Measurements from ENCODE around the gene DHRS1. TPM values are rescaled to one million over a fixed set of nuclear protein-coding genes. Genes with fewer than 3 reads are reported as not detected.

The DHRS1 gene
- total RNA-seq, 4 donors from 2014 or later, result 8.2 to 33.0 (median 17.7) TPM

GRCh38 chr14:24283796-24284460 is 15.7 kb downstream of the DHRS1 start:
- H3K36me3 ChIP-seq, result no peaks in the 10 kb centered on the region
- WGBS, 2 donors (ENCODE audit: low coverage in 1 of 2), result 83% methylated on average over 2 of the region's 5 CpGs; no CpG with 5 or more reads in 1 of the 2 donors

GRCh38 chr14:24282736-24283135 is 16.8 kb downstream of the DHRS1 start:
- WGBS, 2 donors (ENCODE audit: low coverage in 1 of 2), result no CpG with 5 or more reads among the region's 3 CpGs

More at GRCh38 chr14:24283796-24284460, 15.7 kb downstream of the DHRS1 start:
- no peak for ATAC-seq
- Histone ChIP-seq H3K9me3 (no peaks in the 10 kb centered on the region), H3K4me1 (no peaks in the 10 kb centered on the region), H3K27ac (no peak overlapping the region), H3K27me3 (no peaks in the 10 kb centered on the region), H3K4me3 (no peak overlapping the region)
- TF ChIP-seq CTCF (IDR thresholded peaks at IDR 0.05) (no peak), POLR2A (IDR thresholded peaks at IDR 0.05) (no peak), POLR2AphosphoS5 (IDR thresholded peaks at IDR 0.05) (no peak), EP300 (IDR thresholded peaks at IDR 0.05) (no peak)

GRCh38 chr14:24281636-24282035 is 17.9 kb downstream of the DHRS1 start:
- H3K36me3 ChIP-seq, result no peaks in the 10 kb centered on the region
- no peaks in the 10 kb centered on the region for H3K27me3 ChIP-seq
- WGBS, 2 donors (ENCODE audit: low coverage in 1 of 2), result 86 to 96% methylated on average over 4 of the region's 7 CpGs
- no peak overlapping the region for H3K27ac ChIP-seq
- TF ChIP-seq CTCF (IDR thresholded peaks at IDR 0.05) (no peak), POLR2A (IDR thresholded peaks at IDR 0.05) (no peak), EP300 (IDR thresholded peaks at IDR 0.05) (no peak), POLR2AphosphoS5 (IDR thresholded peaks at IDR 0.05) (no peak)
- no peak overlapping the region for H3K4me3 ChIP-seq
- H3K9me3 ChIP-seq, result no peaks in the 10 kb centered on the region
- no peaks in the 10 kb centered on the region for H3K4me1 ChIP-seq
- no peak for ATAC-seq

More at GRCh38 chr14:24282736-24283135, 16.8 kb downstream of the DHRS1 start:
- H3K36me3 ChIP-seq, result no peaks in the 10 kb centered on the region
- no peak for ATAC-seq
- H3K4me1 ChIP-seq, result no peaks in the 10 kb centered on the region
- no peaks in the 10 kb centered on the region for H3K27me3 ChIP-seq
- H3K27ac ChIP-seq, result no peak overlapping the region
- H3K4me3 ChIP-seq, result no peak overlapping the region
- no peaks in the 10 kb centered on the region for H3K9me3 ChIP-seq
- TF ChIP-seq POLR2AphosphoS5 (IDR thresholded peaks at IDR 0.05) (no peak), EP300 (IDR thresholded peaks at IDR 0.05) (no peak), CTCF (IDR thresholded peaks at IDR 0.05) (no peak), POLR2A (IDR thresholded peaks at IDR 0.05) (no peak)

- H3K27me3 ChIP-seq, result no peaks in the 10 kb centered on the region
- no peak overlapping the region for H3K27ac ChIP-seq
- ATAC-seq, result no peak
- H3K4me3 ChIP-seq, result no peak overlapping the region
- H3K9me3 ChIP-seq, result no peaks in the 10 kb centered on the region
- H3K4me1 ChIP-seq, result no peaks in the 10 kb centered on the region
- H3K36me3 ChIP-seq, result no peaks in the 10 kb centered on the region
- 82 to 100% methylated on average over 1 to 3 of the region's 6 CpGs for WGBS, 2 donors (ENCODE audit: low coverage in 1 of 2)
- TF ChIP-seq POLR2A (IDR thresholded peaks at IDR 0.05) (no peak), EP300 (IDR thresholded peaks at IDR 0.05) (no peak), POLR2AphosphoS5 (IDR thresholded peaks at IDR 0.05) (no peak), CTCF (IDR thresholded peaks at IDR 0.05) (no peak)
Measured at GRCh38 chr14:24280797-24281460, 18.7 kb downstream of the DHRS1 start.
